NT2/D1 (cell line): ENCODE data around the gene CTAGE9.

ENCODE experiments used
- SUZ12 ChIP-seq: IDR thresholded peaks from 2 replicates; pipeline ENCODE4 v1.6.1; 2011; ENCODE audit not compliant: insufficient read length, insufficient read depth; ENCODE audit errors: extremely low read depth
- YY1 ChIP-seq: IDR thresholded peaks from 2 replicates; pipeline ENCODE4 v1.6.1; 2011; ENCODE audit not compliant: insufficient read length, insufficient read depth
- ZNF274 ChIP-seq: IDR thresholded peaks from 2 replicates; pipeline ENCODE4 v1.6.1; 2011; ENCODE audit warnings: mild to moderate bottlenecking, low read depth, low read length

- TF ChIP-seq ZNF274 (no peak), YY1 (no peak), SUZ12 (no peak)
These were observed 13.9 kb downstream of the CTAGE9 start for GRCh38 chr6:131696956-131697355.
